GM12874 (cell line): ENCODE results near the gene TFCP2L1.

Experiments
- CTCF ChIP-seq: IDR thresholded peaks from 2 replicates; pipeline ENCODE4 v1.5.1; 2011; ENCODE audit warnings: low read depth, mild to moderate bottlenecking, control low read depth, low read length, moderate library complexity; ENCODE audit not compliant: insufficient read depth

Gene TFCP2L1

GRCh38 chr2:121303531-121304263 is 18.7 kb upstream of the TFCP2L1 start:
- no peak for TF ChIP-seq CTCF

- TF ChIP-seq CTCF, result no peak
Observed at GRCh38 chr2:121298476-121298875, 13.5 kb upstream of the TFCP2L1 start.

GRCh38 chr2:121297217-121297830 is 12.3 kb upstream of the TFCP2L1 start:
- TF ChIP-seq CTCF, result peak; percentile 61

- no peak for TF ChIP-seq CTCF
Observed at GRCh38 chr2:121295911-121296650, 11.1 kb upstream of the TFCP2L1 start.

GRCh38 chr2:121294881-121295840 is 10.2 kb upstream of the TFCP2L1 start:
- TF ChIP-seq CTCF, result no peak

- no peak for TF ChIP-seq CTCF
Observed at GRCh38 chr2:121293450-121294325, 8.7 kb upstream of the TFCP2L1 start.
